EL (cell line): ENCODE measurements around the gene ERC1.
"Not testable (repeated sequence)": the region's sequence is repeated elsewhere in the genome, so short reads cannot be mapped to it uniquely, and the experiment has no call there.

Source experiments
- DNase-seq: peaks from one replicate; pipeline ENCODE4 v3.0.0-alpha.2; 2016

The ERC1 gene

GRCh38 chr12:988646-989045 is 2.4 kb upstream of the ERC1 start:
- DNase-seq: peak; percentile 16

GRCh38 chr12:989051-989450 is 2.0 kb upstream of the ERC1 start:
- DNase-seq: no peak

GRCh38 chr12:989751-990660 is 1.0 kb upstream of the ERC1 start:
- DNase-seq: peak; percentile 84

GRCh38 chr12:991350-992333 is 619 bp downstream of the ERC1 start:
- DNase-seq: peak; percentile 17

- no peak for DNase-seq
Observed at GRCh38 chr12:992647-993046, 1.6 kb downstream of the ERC1 start.

- no peak for DNase-seq
Observed at GRCh38 chr12:996881-997280, 5.9 kb downstream of the ERC1 start.

GRCh38 chr12:997505-997904 is 6.5 kb downstream of the ERC1 start:
- no peak for DNase-seq

- DNase-seq: no peak
Observed at GRCh38 chr12:998020-998874, 7.2 kb downstream of the ERC1 start.

DNA sequence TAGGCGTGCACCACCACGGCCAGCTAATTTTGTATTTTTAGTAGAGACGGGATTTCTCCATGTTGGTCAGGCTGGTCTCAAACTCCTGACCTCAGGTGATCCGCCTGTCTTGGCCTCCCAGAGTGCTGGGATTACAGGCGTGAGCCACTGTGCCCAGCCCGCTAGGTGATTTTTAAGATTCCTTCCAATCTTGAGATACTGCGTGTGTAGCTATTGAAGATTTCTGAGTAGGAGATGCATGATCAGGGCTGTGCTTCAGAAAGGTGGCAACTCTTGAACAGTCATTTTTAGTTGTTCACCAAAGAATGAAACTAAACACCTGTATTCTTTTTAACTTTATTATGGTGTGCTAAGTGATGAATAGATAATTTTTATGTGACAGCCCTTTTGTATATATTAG is 8.7 kb downstream of the ERC1 start:
- DNase-seq: not testable (repeated sequence)

- DNase-seq: no peak
Observed at GRCh38 chr12:1001507-1001906, 10.5 kb downstream of the ERC1 start.

DNA sequence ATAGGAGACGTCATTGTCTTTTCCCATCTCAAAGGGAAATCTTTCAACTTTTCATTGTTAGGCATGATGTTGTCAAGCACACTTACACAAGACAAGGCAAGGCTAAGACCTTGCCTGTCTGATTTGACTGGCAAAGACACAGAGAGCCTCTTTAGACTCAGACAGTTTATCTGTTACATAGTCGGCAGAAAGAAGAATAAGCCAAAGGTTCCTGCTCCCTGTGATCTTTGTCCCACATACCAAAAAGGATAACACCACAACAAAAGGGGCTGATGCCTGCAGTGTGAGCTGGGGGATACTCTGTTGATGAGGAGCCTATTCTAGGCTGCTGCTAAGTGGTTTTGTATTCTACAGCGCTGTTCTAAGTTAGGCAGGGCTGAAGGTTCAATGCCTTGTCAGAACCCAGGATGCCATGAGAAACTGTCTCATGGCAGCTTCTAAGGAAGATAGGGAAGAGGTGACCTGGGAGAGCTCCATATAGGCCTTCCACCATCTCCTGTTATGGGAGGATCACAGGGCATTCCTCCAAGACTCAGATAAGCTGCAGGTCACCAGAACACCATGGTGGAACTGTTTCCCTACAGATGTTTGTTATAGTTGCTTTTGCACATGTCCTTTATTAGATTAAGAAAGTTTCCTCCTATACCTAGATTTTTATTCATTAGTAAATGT is 12.7 kb downstream of the ERC1 start:
- DNase-seq: no peak

DNA sequence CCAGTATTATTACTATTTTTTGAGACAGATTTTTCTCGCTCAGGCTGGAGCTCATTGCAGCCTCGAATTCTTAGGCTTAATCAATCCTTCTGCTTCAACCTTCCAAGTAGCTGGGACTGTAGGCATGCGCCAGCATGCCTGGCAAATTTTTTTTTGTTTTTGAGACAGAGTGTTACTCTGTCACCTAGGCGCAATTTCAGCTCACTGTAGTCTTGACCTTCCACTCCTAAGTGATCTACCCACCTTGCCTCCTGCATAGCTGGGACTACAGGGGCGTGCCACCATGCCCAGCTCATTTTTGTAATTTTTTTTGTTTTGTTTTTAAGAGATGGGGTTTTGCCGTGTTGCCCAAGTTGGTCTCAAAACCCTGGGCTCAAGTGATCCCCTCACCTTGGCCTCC is 15.2 kb downstream of the ERC1 start:
- DNase-seq: no peak

- no peak for DNase-seq
Observed at GRCh38 chr12:1007276-1007675, 16.3 kb downstream of the ERC1 start.

DNA sequence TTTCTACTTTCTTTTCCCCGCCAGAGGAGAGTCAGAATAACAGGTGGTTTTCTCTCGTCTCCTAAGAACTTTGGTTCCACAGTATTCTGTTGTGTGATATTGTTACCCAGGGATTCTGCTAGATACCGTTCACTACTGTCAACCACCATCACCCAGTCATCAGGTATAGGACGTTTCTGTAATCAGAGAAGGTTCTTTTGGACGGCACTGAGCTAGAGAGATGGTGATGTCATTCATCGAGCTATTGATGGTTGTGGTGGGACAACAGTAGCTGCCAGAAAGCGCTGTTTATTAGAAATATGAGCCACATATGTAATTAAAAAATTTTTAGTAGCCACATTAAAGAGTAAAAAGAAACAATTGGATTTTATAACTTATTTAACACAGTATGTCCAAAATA is 17.0 kb downstream of the ERC1 start:
- no peak for DNase-seq

GRCh38 chr12:1011091-1011490 is 20.1 kb downstream of the ERC1 start:
- no peak for DNase-seq

GRCh38 chr12:1013618-1014489 is 22.8 kb downstream of the ERC1 start:
- DNase-seq: peak; percentile 85

DNA sequence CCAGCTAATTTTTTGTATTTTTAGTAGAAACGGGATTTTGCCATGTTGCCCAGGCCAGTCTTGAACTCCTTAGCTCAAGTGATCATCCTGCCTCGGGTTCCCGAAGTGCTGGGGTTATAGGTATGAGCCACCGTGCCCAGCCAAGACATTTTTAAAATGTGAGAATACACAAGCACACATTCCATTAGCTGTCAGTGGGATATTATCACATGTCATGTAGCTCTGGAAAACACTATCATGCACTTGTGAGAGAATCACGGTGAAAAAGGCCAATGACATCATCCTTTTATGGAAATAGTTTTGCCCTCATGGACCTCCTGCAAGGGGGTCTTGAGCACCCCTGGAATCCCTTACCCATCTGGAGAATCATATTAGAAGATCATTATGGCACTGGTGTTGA is 28.3 kb downstream of the ERC1 start:
- DNase-seq: no peak

GRCh38 chr12:1020389-1020788 is 29.4 kb downstream of the ERC1 start:
- no peak for DNase-seq

- no peak for DNase-seq
Observed at GRCh38 chr12:1022032-1022970, 31.3 kb downstream of the ERC1 start.

DNA sequence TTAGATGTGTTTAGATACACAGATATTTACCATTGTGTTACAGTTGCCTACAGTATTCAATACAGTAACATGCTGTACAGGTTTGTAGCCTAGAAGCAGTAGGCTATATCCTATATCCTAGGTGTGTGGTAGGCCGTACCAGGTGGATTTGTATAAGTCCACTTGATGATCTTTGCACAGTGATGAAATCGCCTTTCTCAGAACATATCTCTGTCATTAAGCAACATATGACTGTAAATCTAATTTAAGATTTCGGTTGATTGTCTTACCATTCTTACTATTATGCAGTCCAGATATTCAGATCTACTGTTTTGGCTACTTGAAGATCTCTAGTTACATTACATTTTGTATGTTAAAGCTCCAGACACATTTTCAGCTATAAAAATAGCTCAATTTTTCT is 39.8 kb downstream of the ERC1 start:
- no peak for DNase-seq
